ENCODE data around the gene MYCN. TPM values are rescaled to one million over a fixed set of nuclear protein-coding genes. Genes with fewer than 3 reads are reported as not detected.
A peak's percentile ranks its signal among the peaks of the same experiment; 100 is the strongest.

MYCN gene
- total and polyA plus RNA-seq, 2 of the 13 experiments (the other 11 are each of a cell fraction or from before 2014, with no cell fraction given): not detected

GRCh38 chr2:15939556-15939853 lies 845 bp upstream of the MYCN start (continued):
- TF ChIP-seq TIGD3 (CRISPR knock-in tag; IDR thresholded peaks at IDR 0.05; ENCODE audit: borderline replicate concordance) (no peak), IRX3 (CRISPR knock-in tag; IDR thresholded peaks at IDR 0.05; ENCODE audit: borderline replicate concordance, low read depth) (no peak), SMC3 (IDR thresholded peaks at IDR 0.05; ENCODE audit: low read length) (no peak), ZBTB8A (CRISPR knock-in tag; IDR thresholded peaks at IDR 0.05; ENCODE audit: borderline replicate concordance, low read depth) (no peak), ZNF326 (CRISPR knock-in tag; IDR thresholded peaks at IDR 0.05; ENCODE audit: borderline replicate concordance) (no peak), KDM3A (CRISPR knock-in tag; IDR thresholded peaks at IDR 0.05; ENCODE audit: low read depth) (no peak), MTF2 (CRISPR knock-in tag; IDR thresholded peaks at IDR 0.05; ENCODE audit: borderline replicate concordance) (0 out of 2 replicates have a peak, but pooled peaks have one; percentile 66), EZH2 (conservative IDR thresholded peaks at IDR 0.05; ENCODE audit: low read depth, low read length) (no peak), PRMT3 (CRISPR knock-in tag; IDR thresholded peaks at IDR 0.05; ENCODE audit: borderline replicate concordance, low read depth) (no peak), NFIB (CRISPR knock-in tag; IDR thresholded peaks at IDR 0.05; ENCODE audit: borderline replicate concordance) (0 out of 2 replicates have a peak, but pooled peaks have one; percentile 44), ZSCAN25 (CRISPR knock-in tag; IDR thresholded peaks at IDR 0.05) (no peak), XBP1 (CRISPR knock-in tag; IDR thresholded peaks at IDR 0.05) (no peak), ZNF431 (CRISPR knock-in tag; IDR thresholded peaks at IDR 0.05; ENCODE audit: borderline replicate concordance, low read depth) (no peak), ZNF672 (CRISPR knock-in tag; IDR thresholded peaks at IDR 0.05) (no peak), ZNF333 (CRISPR knock-in tag; IDR thresholded peaks at IDR 0.05; ENCODE audit: borderline replicate concordance) (0 out of 2 replicates have a peak, but pooled peaks have one; percentile 19), ZNF572 (CRISPR knock-in tag; IDR thresholded peaks at IDR 0.05) (no peak), FOXO1 (CRISPR knock-in tag; IDR thresholded peaks at IDR 0.05) (peak; percentile 37; the same call in 1 of the 2 replicates), FOXP4 (CRISPR knock-in tag; IDR thresholded peaks at IDR 0.05) (no peak), ZNF780A (CRISPR knock-in tag; IDR thresholded peaks at IDR 0.05) (no peak), ZNF441 (CRISPR knock-in tag; IDR thresholded peaks at IDR 0.05; ENCODE audit: borderline replicate concordance) (no peak), NCOR1 (IDR thresholded peaks at IDR 0.05; ENCODE audit: borderline replicate concordance, low read length) (no peak), ZBTB4 (CRISPR knock-in tag; IDR thresholded peaks at IDR 0.05; ENCODE audit: borderline replicate concordance) (no peak), BHLHE40 (IDR thresholded peaks at IDR 0.05; ENCODE audit: low read length) (no peak)

Measured in HepG2 (cell line).